Fibroblast of lung (primary cell): Measurements from ENCODE around the gene SDHAF1.

Source experiments
- EZH2 ChIP-seq: IDR thresholded peaks from 2 replicates; pipeline ENCODE4 v1.5.1; 2012; ENCODE audit warnings: low read length, control low read depth, mild to moderate bottlenecking; ENCODE audit errors: missing control alignments
- TF ChIP-seq, protein P1 (sequence below), 2 donors: IDR thresholded peaks in 1 of 2; conservative IDR thresholded peaks in 1 of 2; 1 replicate in 1 of 2; 2 replicates in 1 of 2; pipeline ENCODE4 v1.5.1; 2011 to 2012; ENCODE audit warnings: low read length in 2 of 2, control low read depth in 1 of 2, inconsistent platforms in 1 of 2, low read depth in 1 of 2, mild to moderate bottlenecking in 1 of 2

DNA sequence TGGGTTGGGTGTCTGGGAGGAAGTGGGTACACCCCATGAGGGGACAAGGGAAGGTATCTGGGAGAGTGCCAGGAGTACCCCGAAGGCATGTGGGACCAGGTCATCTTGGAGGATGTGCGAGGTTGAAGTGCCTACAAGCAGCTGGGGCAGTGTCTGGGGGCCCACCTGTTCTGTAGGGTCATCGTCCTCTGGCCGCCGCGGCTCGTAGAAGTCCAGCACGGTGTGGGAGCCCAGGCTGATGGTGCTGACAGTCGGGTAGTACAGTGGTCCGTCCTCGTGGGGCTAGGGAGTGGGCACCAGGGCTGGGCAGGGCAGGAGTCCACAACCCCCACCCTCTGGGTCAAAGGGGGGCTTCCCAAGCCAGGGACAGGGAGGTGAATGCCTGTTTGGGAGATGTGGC is 15.4 kb downstream of the SDHAF1 start:
- TF ChIP-seq, protein P1, sequence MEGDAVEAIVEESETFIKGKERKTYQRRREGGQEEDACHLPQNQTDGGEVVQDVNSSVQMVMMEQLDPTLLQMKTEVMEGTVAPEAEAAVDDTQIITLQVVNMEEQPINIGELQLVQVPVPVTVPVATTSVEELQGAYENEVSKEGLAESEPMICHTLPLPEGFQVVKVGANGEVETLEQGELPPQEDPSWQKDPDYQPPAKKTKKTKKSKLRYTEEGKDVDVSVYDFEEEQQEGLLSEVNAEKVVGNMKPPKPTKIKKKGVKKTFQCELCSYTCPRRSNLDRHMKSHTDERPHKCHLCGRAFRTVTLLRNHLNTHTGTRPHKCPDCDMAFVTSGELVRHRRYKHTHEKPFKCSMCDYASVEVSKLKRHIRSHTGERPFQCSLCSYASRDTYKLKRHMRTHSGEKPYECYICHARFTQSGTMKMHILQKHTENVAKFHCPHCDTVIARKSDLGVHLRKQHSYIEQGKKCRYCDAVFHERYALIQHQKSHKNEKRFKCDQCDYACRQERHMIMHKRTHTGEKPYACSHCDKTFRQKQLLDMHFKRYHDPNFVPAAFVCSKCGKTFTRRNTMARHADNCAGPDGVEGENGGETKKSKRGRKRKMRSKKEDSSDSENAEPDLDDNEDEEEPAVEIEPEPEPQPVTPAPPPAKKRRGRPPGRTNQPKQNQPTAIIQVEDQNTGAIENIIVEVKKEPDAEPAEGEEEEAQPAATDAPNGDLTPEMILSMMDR (conservative IDR thresholded peaks at IDR 0.05 in 1 of 2, IDR thresholded peaks at IDR 0.05 in 1 of 2; ENCODE audit: low read depth in 1 of 2, low read length in 2 of 2): no peak
- no peak for TF ChIP-seq EZH2
